ENCODE data around the gene C11orf98.

The C11orf98 gene

GRCh38 chr11:62671608-62672389, 6.8 kb upstream of the C11orf98 start, which contains the start of the genes LBHD1 and UQCC3:
Gene LBHD1 (minus strand): TSS chr11:62672267. CDS start chr11:62670031, 2,236 bp downstream.
Gene UQCC3 (plus strand): TSS chr11:62671673. CDS start chr11:62671746, 73 bp downstream.
- H3K36me3 ChIP-seq (ENCODE audit: control insufficient read depth, insufficient read depth, low read length) = peaks cover 4% of the 10 kb centered on the region
- H3K9me3 ChIP-seq (ENCODE audit: control insufficient read depth, insufficient read depth, low read length) = no peaks in the 10 kb centered on the region
- no CpG with 5 or more reads among the region's 59 CpGs for WGBS (ENCODE audit: insufficient coverage, insufficient read length)
- peak within 1 kb of the TSS; percentile 93 for H3K4me3 ChIP-seq (ENCODE audit: low read length)
- no peaks in the 10 kb centered on the region for H3K27me3 ChIP-seq (ENCODE audit: control insufficient read depth, insufficient read depth, low read length)
- H3K27ac ChIP-seq (ENCODE audit: low read length) = no peak within 1 kb of the TSS
- no peaks in the 10 kb centered on the region; the same call in 1 of the 2 replicates for H3K4me1 ChIP-seq (ENCODE audit: control insufficient read depth, insufficient read depth, low read length)
- DNase-seq (ENCODE audit: low read depth, low spot score) = no peak

GRCh38 chr11:62671236-62671607, 6.2 kb upstream of the C11orf98 start:
- no CpG with 5 or more reads among the region's 17 CpGs for WGBS (ENCODE audit: insufficient coverage, insufficient read length)
- H3K4me1 ChIP-seq (ENCODE audit: control insufficient read depth, insufficient read depth, low read length) = peaks cover 2% of the 10 kb centered on the region; the same call in 1 of the 2 replicates

GRCh38 chr11:62669420-62670161, 4.6 kb upstream of the C11orf98 start:
- no CpG with 5 or more reads among the region's 4 CpGs for WGBS (ENCODE audit: insufficient coverage, insufficient read length)
- Histone ChIP-seq H3K36me3 (ENCODE audit: control insufficient read depth, insufficient read depth, low read length) (peaks cover 4% of the 10 kb centered on the region), H3K4me1 (ENCODE audit: control insufficient read depth, insufficient read depth, low read length) (peaks cover 2% of the 10 kb centered on the region; the same call in 1 of the 2 replicates), H3K27me3 (ENCODE audit: control insufficient read depth, insufficient read depth, low read length) (no peaks in the 10 kb centered on the region), H3K9me3 (ENCODE audit: control insufficient read depth, insufficient read depth, low read length) (no peaks in the 10 kb centered on the region), H3K27ac (ENCODE audit: low read length) (no peak overlapping the region), H3K4me3 (ENCODE audit: low read length) (no peak overlapping the region)
- DNase-seq (ENCODE audit: low read depth, low spot score) = no peak

More at GRCh38 chr11:62671236-62671607, 6.2 kb upstream of the C11orf98 start:
- H3K36me3 ChIP-seq (ENCODE audit: control insufficient read depth, insufficient read depth, low read length) = peaks cover 4% of the 10 kb centered on the region
- no peaks in the 10 kb centered on the region for H3K9me3 ChIP-seq (ENCODE audit: control insufficient read depth, insufficient read depth, low read length)
- peak overlapping the region; percentile 93; the same call in 1 of the 2 replicates for H3K4me3 ChIP-seq (ENCODE audit: low read length)
- DNase-seq (ENCODE audit: low read depth, low spot score) = no peak
- no peak overlapping the region for H3K27ac ChIP-seq (ENCODE audit: low read length)
- no peaks in the 10 kb centered on the region for H3K27me3 ChIP-seq (ENCODE audit: control insufficient read depth, insufficient read depth, low read length)

GRCh38 chr11:62667460-62667859, 2.5 kb upstream of the C11orf98 start:
- H3K4me3 ChIP-seq (ENCODE audit: low read length) = no peak overlapping the region
- DNase-seq (ENCODE audit: low read depth, low spot score) = no peak

GRCh38 chr11:62666259-62666926, 1.4 kb upstream of the C11orf98 start:
- Histone ChIP-seq H3K27me3 (ENCODE audit: control insufficient read depth, insufficient read depth, low read length) (no peaks in the 10 kb centered on the region), H3K9me3 (ENCODE audit: control insufficient read depth, insufficient read depth, low read length) (no peaks in the 10 kb centered on the region), H3K4me3 (ENCODE audit: low read length) (peak overlapping the region; percentile 81; the same call in 1 of the 2 replicates), H3K36me3 (ENCODE audit: control insufficient read depth, insufficient read depth, low read length) (peaks cover 4% of the 10 kb centered on the region; the same call in 1 of the 2 replicates), H3K4me1 (ENCODE audit: control insufficient read depth, insufficient read depth, low read length) (peaks cover 2% of the 10 kb centered on the region; the same call in 1 of the 2 replicates), H3K27ac (ENCODE audit: low read length) (no peak overlapping the region)
- no CpG with 5 or more reads among the region's 16 CpGs for WGBS (ENCODE audit: insufficient coverage, insufficient read length)
- DNase-seq (ENCODE audit: low read depth, low spot score) = no peak

More at GRCh38 chr11:62667460-62667859, 2.5 kb upstream of the C11orf98 start:
- Histone ChIP-seq H3K9me3 (ENCODE audit: control insufficient read depth, insufficient read depth, low read length) (no peaks in the 10 kb centered on the region), H3K36me3 (ENCODE audit: control insufficient read depth, insufficient read depth, low read length) (peaks cover 8% of the 10 kb centered on the region), H3K4me1 (ENCODE audit: control insufficient read depth, insufficient read depth, low read length) (peaks cover 2% of the 10 kb centered on the region; the same call in 1 of the 2 replicates), H3K27ac (ENCODE audit: low read length) (no peak overlapping the region), H3K27me3 (ENCODE audit: control insufficient read depth, insufficient read depth, low read length) (no peaks in the 10 kb centered on the region)
- no CpG with 5 or more reads among the region's 2 CpGs for WGBS (ENCODE audit: insufficient coverage, insufficient read length)

- no peak for DNase-seq (ENCODE audit: low read depth, low spot score)
- WGBS (ENCODE audit: insufficient coverage, insufficient read length) = no CpG with 5 or more reads among the region's 39 CpGs
- H3K27ac ChIP-seq (ENCODE audit: low read length) = no peak overlapping the region
- peaks cover 4% of the 10 kb centered on the region; the same call in 1 of the 2 replicates for H3K36me3 ChIP-seq (ENCODE audit: control insufficient read depth, insufficient read depth, low read length)
- H3K4me3 ChIP-seq (ENCODE audit: low read length) = peak overlapping the region; percentile 81
- H3K4me1 ChIP-seq (ENCODE audit: control insufficient read depth, insufficient read depth, low read length) = peaks cover 2% of the 10 kb centered on the region; the same call in 1 of the 2 replicates
- no peaks in the 10 kb centered on the region for H3K27me3 ChIP-seq (ENCODE audit: control insufficient read depth, insufficient read depth, low read length)
- H3K9me3 ChIP-seq (ENCODE audit: control insufficient read depth, insufficient read depth, low read length) = no peaks in the 10 kb centered on the region
Observed at GRCh38 chr11:62665599-62666258, 719 bp upstream of the C11orf98 start.

- no peak for DNase-seq (ENCODE audit: low read depth, low spot score)
- Histone ChIP-seq H3K4me1 (ENCODE audit: control insufficient read depth, insufficient read depth, low read length) (peaks cover 2% of the 10 kb centered on the region; the same call in 1 of the 2 replicates), H3K27me3 (ENCODE audit: control insufficient read depth, insufficient read depth, low read length) (no peaks in the 10 kb centered on the region), H3K4me3 (ENCODE audit: low read length) (peak overlapping the region; percentile 81), H3K36me3 (ENCODE audit: control insufficient read depth, insufficient read depth, low read length) (peaks cover 4% of the 10 kb centered on the region; the same call in 1 of the 2 replicates), H3K9me3 (ENCODE audit: control insufficient read depth, insufficient read depth, low read length) (no peaks in the 10 kb centered on the region), H3K27ac (ENCODE audit: low read length) (no peak overlapping the region)
- WGBS (ENCODE audit: insufficient coverage, insufficient read length) = no CpG with 5 or more reads among the region's 36 CpGs
Observed at GRCh38 chr11:62664405-62665074, 470 bp downstream of the C11orf98 start.

- DNase-seq (ENCODE audit: low read depth, low spot score) = no peak
- Histone ChIP-seq H3K36me3 (ENCODE audit: control insufficient read depth, insufficient read depth, low read length) (no peaks in the 10 kb centered on the region), H3K27ac (ENCODE audit: low read length) (no peak overlapping the region), H3K4me1 (ENCODE audit: control insufficient read depth, insufficient read depth, low read length) (no peaks in the 10 kb centered on the region), H3K4me3 (ENCODE audit: low read length) (no peak overlapping the region), H3K27me3 (ENCODE audit: control insufficient read depth, insufficient read depth, low read length) (no peaks in the 10 kb centered on the region), H3K9me3 (ENCODE audit: control insufficient read depth, insufficient read depth, low read length) (no peaks in the 10 kb centered on the region)
- WGBS (ENCODE audit: insufficient coverage, insufficient read length) = no CpG with 5 or more reads among the region's 5 CpGs
Observed at GRCh38 chr11:62656796-62657429, 8.1 kb downstream of the C11orf98 start.

GRCh38 chr11:62654297-62654696, 10.7 kb downstream of the C11orf98 start:
- no peaks in the 10 kb centered on the region for H3K27me3 ChIP-seq (ENCODE audit: control insufficient read depth, insufficient read depth, low read length)
- no peak overlapping the region for H3K4me3 ChIP-seq (ENCODE audit: low read length)
- H3K9me3 ChIP-seq (ENCODE audit: control insufficient read depth, insufficient read depth, low read length) = no peaks in the 10 kb centered on the region
- WGBS (ENCODE audit: insufficient coverage, insufficient read length) = 100% methylated on average over 1 of the region's 11 CpGs
- H3K36me3 ChIP-seq (ENCODE audit: control insufficient read depth, insufficient read depth, low read length) = peaks cover 4% of the 10 kb centered on the region
- no peak for DNase-seq (ENCODE audit: low read depth, low spot score)
- no peaks in the 10 kb centered on the region for H3K4me1 ChIP-seq (ENCODE audit: control insufficient read depth, insufficient read depth, low read length)
- H3K27ac ChIP-seq (ENCODE audit: low read length) = no peak overlapping the region

All from iPS DF 6.9 (cell line).